ENCODE data around the gene MGMT. TPM values are rescaled to one million over a fixed set of nuclear protein-coding genes. Genes with fewer than 3 reads are reported as not detected.

Gene MGMT
- total RNA-seq, 2 experiments from 2014 or later, result 15.4 to 16.7 TPM

GRCh38 chr10:129491123-129491734 is 24.2 kb downstream of the MGMT start:
- no peak overlapping the region for H3K27ac Mint-ChIP-seq
- no peaks in the 10 kb centered on the region for H3K4me1 Mint-ChIP-seq
- DNase-seq, result no peak
- POLR2A ChIA-PET, result no interaction called here
- H3K36me3 Mint-ChIP-seq (ENCODE audit: low read depth), result peaks cover 25% of the 10 kb centered on the region
- CTCF ChIA-PET, result no interaction called here
- H3K27me3 Mint-ChIP-seq, result no peaks in the 10 kb centered on the region
- H3K4me3 Mint-ChIP-seq, result no peak overlapping the region
- peaks cover 31% of the 10 kb centered on the region for H3K9me3 Mint-ChIP-seq

GRCh38 chr10:129494176-129494575 is 27.1 kb downstream of the MGMT start:
- H3K9me3 Mint-ChIP-seq, result peaks cover 34% of the 10 kb centered on the region
- CTCF ChIA-PET, result no interaction called here
- no peak for DNase-seq
- H3K27me3 Mint-ChIP-seq, result no peaks in the 10 kb centered on the region
- H3K4me3 Mint-ChIP-seq, result no peak overlapping the region
- peaks cover 28% of the 10 kb centered on the region for H3K36me3 Mint-ChIP-seq (ENCODE audit: low read depth)
- POLR2A ChIA-PET, result no interaction called here
- H3K4me1 Mint-ChIP-seq, result no peaks in the 10 kb centered on the region
- no peak overlapping the region for H3K27ac Mint-ChIP-seq

- ChIA-PET POLR2A (no interaction called here), CTCF (no interaction called here)
- H3K4me3 Mint-ChIP-seq, result no peak overlapping the region
- no peak for DNase-seq
- H3K27me3 Mint-ChIP-seq, result no peaks in the 10 kb centered on the region
- H3K9me3 Mint-ChIP-seq, result peaks cover 30% of the 10 kb centered on the region
- no peaks in the 10 kb centered on the region for H3K4me1 Mint-ChIP-seq
- peaks cover 27% of the 10 kb centered on the region for H3K36me3 Mint-ChIP-seq (ENCODE audit: low read depth)
- no peak overlapping the region for H3K27ac Mint-ChIP-seq
These were observed 27.7 kb downstream of the MGMT start for GRCh38 chr10:129494740-129495139.

GRCh38 chr10:129495256-129495655 is 28.2 kb downstream of the MGMT start:
- no peak overlapping the region for H3K27ac Mint-ChIP-seq
- peaks cover 28% of the 10 kb centered on the region for H3K36me3 Mint-ChIP-seq (ENCODE audit: low read depth)
- no peaks in the 10 kb centered on the region for H3K4me1 Mint-ChIP-seq
- no peak overlapping the region for H3K4me3 Mint-ChIP-seq
- no peak for DNase-seq
- ChIA-PET POLR2A (no interaction called here), CTCF (no interaction called here)
- peaks cover 25% of the 10 kb centered on the region for H3K9me3 Mint-ChIP-seq
- no peaks in the 10 kb centered on the region for H3K27me3 Mint-ChIP-seq

GRCh38 chr10:129495698-129496097 is 28.7 kb downstream of the MGMT start:
- Mint-ChIP-seq H3K4me1 (no peaks in the 10 kb centered on the region), H3K27me3 (no peaks in the 10 kb centered on the region), H3K4me3 (no peak overlapping the region), H3K27ac (no peak overlapping the region), H3K36me3 (ENCODE audit: low read depth) (peaks cover 28% of the 10 kb centered on the region), H3K9me3 (peaks cover 23% of the 10 kb centered on the region)
- CTCF ChIA-PET, result no interaction called here
- DNase-seq, result no peak
- POLR2A ChIA-PET, result no interaction called here

GRCh38 chr10:129497013-129497412 is 30.0 kb downstream of the MGMT start:
- H3K36me3 Mint-ChIP-seq (ENCODE audit: low read depth), result peaks cover 24% of the 10 kb centered on the region
- H3K4me3 Mint-ChIP-seq, result no peak overlapping the region
- CTCF ChIA-PET, result no interaction called here
- no peak for DNase-seq
- no peak overlapping the region for H3K27ac Mint-ChIP-seq
- no peaks in the 10 kb centered on the region for H3K4me1 Mint-ChIP-seq
- peaks cover 14% of the 10 kb centered on the region for H3K9me3 Mint-ChIP-seq
- no peaks in the 10 kb centered on the region for H3K27me3 Mint-ChIP-seq
- POLR2A ChIA-PET, result no interaction called here

GRCh38 chr10:129498680-129499079 is 31.6 kb downstream of the MGMT start:
- Mint-ChIP-seq H3K27ac (no peak overlapping the region), H3K4me1 (no peaks in the 10 kb centered on the region), H3K4me3 (no peak overlapping the region), H3K9me3 (peaks cover 5% of the 10 kb centered on the region), H3K36me3 (ENCODE audit: low read depth) (peaks cover 15% of the 10 kb centered on the region), H3K27me3 (no peaks in the 10 kb centered on the region)
- DNase-seq, result no peak
- ChIA-PET CTCF (no interaction called here), POLR2A (no interaction called here)

- CTCF ChIA-PET, result no interaction called here
- peaks cover 9% of the 10 kb centered on the region for H3K9me3 Mint-ChIP-seq
- H3K27me3 Mint-ChIP-seq, result no peaks in the 10 kb centered on the region
- DNase-seq, result no peak
- POLR2A ChIA-PET, result no interaction called here
- no peak overlapping the region for H3K27ac Mint-ChIP-seq
- peaks cover 8% of the 10 kb centered on the region for H3K36me3 Mint-ChIP-seq (ENCODE audit: low read depth)
- no peak overlapping the region for H3K4me3 Mint-ChIP-seq
- H3K4me1 Mint-ChIP-seq, result no peaks in the 10 kb centered on the region
These were observed 33.7 kb downstream of the MGMT start for GRCh38 chr10:129500617-129501339.

- H3K27me3 Mint-ChIP-seq, result no peaks in the 10 kb centered on the region
- peaks cover 13% of the 10 kb centered on the region for H3K9me3 Mint-ChIP-seq
- CTCF ChIA-PET, result no interaction called here
- no peak for DNase-seq
- H3K4me1 Mint-ChIP-seq, result no peaks in the 10 kb centered on the region
- H3K36me3 Mint-ChIP-seq (ENCODE audit: low read depth), result peaks cover 8% of the 10 kb centered on the region
- H3K4me3 Mint-ChIP-seq, result no peak overlapping the region
- H3K27ac Mint-ChIP-seq, result no peak overlapping the region
- POLR2A ChIA-PET, result no interaction called here
These were observed 34.8 kb downstream of the MGMT start for GRCh38 chr10:129501652-129502436.

- H3K27me3 Mint-ChIP-seq, result no peaks in the 10 kb centered on the region
- POLR2A ChIA-PET, result no interaction called here
These were observed 35.4 kb downstream of the MGMT start for GRCh38 chr10:129502448-129502847.

GRCh38 chr10:129505500-129506075 is 38.5 kb downstream of the MGMT start:
- H3K4me1 Mint-ChIP-seq, result no peaks in the 10 kb centered on the region
- POLR2A ChIA-PET, result no interaction called here
- CTCF ChIA-PET, result no interaction called here
- no peaks in the 10 kb centered on the region for H3K27me3 Mint-ChIP-seq
- H3K4me3 Mint-ChIP-seq, result no peak overlapping the region
- peaks cover 3% of the 10 kb centered on the region for H3K36me3 Mint-ChIP-seq (ENCODE audit: low read depth)
- peaks cover 19% of the 10 kb centered on the region for H3K9me3 Mint-ChIP-seq
- H3K27ac Mint-ChIP-seq, result no peak overlapping the region
- no peak for DNase-seq

More at GRCh38 chr10:129502448-129502847, 35.4 kb downstream of the MGMT start:
- Mint-ChIP-seq H3K4me1 (no peaks in the 10 kb centered on the region), H3K9me3 (peaks cover 13% of the 10 kb centered on the region), H3K36me3 (ENCODE audit: low read depth) (peaks cover 8% of the 10 kb centered on the region), H3K27ac (no peak overlapping the region), H3K4me3 (no peak overlapping the region)
- DNase-seq, result no peak
- CTCF ChIA-PET, result no interaction called here

GRCh38 chr10:129506101-129506797 is 39.2 kb downstream of the MGMT start:
- CTCF ChIA-PET, result no interaction called here
- H3K9me3 Mint-ChIP-seq, result peaks cover 23% of the 10 kb centered on the region
- H3K27me3 Mint-ChIP-seq, result no peaks in the 10 kb centered on the region
- DNase-seq, result no peak
- H3K4me3 Mint-ChIP-seq, result no peak overlapping the region
- H3K36me3 Mint-ChIP-seq (ENCODE audit: low read depth), result peaks cover 3% of the 10 kb centered on the region
- POLR2A ChIA-PET, result no interaction called here
- no peak overlapping the region for H3K27ac Mint-ChIP-seq
- no peaks in the 10 kb centered on the region for H3K4me1 Mint-ChIP-seq

GRCh38 chr10:129507216-129507889 is 40.3 kb downstream of the MGMT start:
- no peak for DNase-seq
- POLR2A ChIA-PET, result no interaction called here
- Mint-ChIP-seq H3K4me1 (no peaks in the 10 kb centered on the region), H3K27me3 (no peaks in the 10 kb centered on the region), H3K27ac (no peak overlapping the region), H3K9me3 (peaks cover 21% of the 10 kb centered on the region), H3K36me3 (ENCODE audit: low read depth) (no peaks in the 10 kb centered on the region), H3K4me3 (no peak overlapping the region)
- CTCF ChIA-PET, result no interaction called here
